H1 (cell line): Measurements from ENCODE around the gene AP2A2.

ENCODE experiments used
- BRCA1 ChIP-seq: IDR thresholded peaks from 2 replicates; pipeline ENCODE4 v1.6.1; 2012; ENCODE audit warnings: low read depth, low read length, improper control_type of control experiment
- CTCF ChIP-seq, 3 experiments: IDR thresholded peaks; 1 replicate in 2 of 3; 2 replicates in 1 of 3; pipeline versions ENCODE4 v1.5.1 to v1.6.1; 2011; ENCODE audit warnings: low read length in 3 of 3, mild to moderate bottlenecking in 3 of 3, inconsistent platforms in 2 of 3, low read depth in 1 of 3, moderate library complexity in 1 of 3; ENCODE audit not compliant: insufficient read depth in 1 of 3; ENCODE audit errors: control extremely low read depth in 1 of 3
- EGR1 ChIP-seq: IDR thresholded peaks from 2 replicates; pipeline ENCODE4 v1.6.1; 2011; ENCODE audit warnings: low read depth, low read length, borderline replicate concordance
- MAX ChIP-seq: IDR thresholded peaks from 2 replicates; pipeline ENCODE4 v1.6.1; 2012; ENCODE audit warnings: inconsistent platforms
- PHF8 ChIP-seq: fragments of 200-600 bp; sonication (generic); conservative IDR thresholded peaks from 2 replicates; pipeline ENCODE4 v1.7.1; 2012; ENCODE audit warnings: low read depth, mild to moderate bottlenecking, inconsistent platforms, low read length, moderate library complexity
- POLR2A ChIP-seq, 2 experiments: IDR thresholded peaks; 1 replicate in 1 of 2; 2 replicates in 1 of 2; pipeline ENCODE4 v1.6.1; 2011; ENCODE audit warnings: low read depth in 2 of 2, low read length in 2 of 2, mild to moderate bottlenecking in 2 of 2; ENCODE audit errors: control extremely low read depth in 1 of 2
- TF ChIP-seq, protein P1 (sequence below): fragments of 300-600 bp; sonication (generic); IDR thresholded peaks from 2 replicates; pipeline ENCODE4 v1.7.1; 2012; ENCODE audit warnings: low read length, moderate library complexity, mild to moderate bottlenecking, inconsistent platforms; ENCODE audit not compliant: insufficient replicate concordance

DNA sequence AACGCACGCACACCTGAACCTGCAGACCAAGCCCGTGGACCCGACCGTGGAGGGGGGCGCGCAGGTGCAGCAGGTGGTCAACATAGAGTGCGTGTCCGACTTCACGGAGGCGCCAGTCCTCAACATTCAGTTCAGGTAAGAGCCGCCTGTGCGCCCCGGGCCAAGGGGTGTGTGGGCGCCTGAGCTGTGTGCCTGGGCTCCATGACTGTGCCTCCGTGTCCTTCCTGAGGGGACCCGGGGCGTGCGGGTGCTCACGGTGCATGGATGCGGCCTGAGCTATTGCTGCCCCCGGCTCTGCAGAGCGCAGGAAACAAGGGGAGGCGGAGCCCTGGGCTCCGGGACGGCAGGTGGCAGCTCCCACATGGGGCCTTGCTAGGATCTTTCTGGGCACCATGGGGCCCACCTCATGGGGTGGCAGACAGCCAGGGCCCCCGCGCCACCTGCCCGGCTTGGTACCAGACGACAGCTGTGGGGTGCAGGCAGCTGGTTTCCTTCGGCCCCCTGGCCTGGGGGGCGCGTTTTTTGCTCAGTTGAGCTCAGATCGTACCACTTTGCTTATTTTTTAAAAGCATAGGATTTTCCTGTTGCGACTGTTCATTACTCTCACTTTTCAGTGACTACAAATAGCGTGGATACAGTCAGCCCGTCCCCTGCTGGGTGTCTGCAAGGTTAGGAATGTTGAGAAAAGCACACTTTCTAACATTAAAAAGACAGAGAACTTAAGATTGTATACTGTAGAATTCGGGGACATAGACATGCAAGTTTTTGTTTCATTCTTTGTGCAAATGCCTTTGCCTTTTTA lies 82.5 kb downstream of the AP2A2 start:
- TF ChIP-seq CTCF (IDR thresholded peaks at IDR 0.05; ENCODE audit: control extremely low read depth in 1 of 3, insufficient read depth in 1 of 3, low read depth in 1 of 3, low read length in 3 of 3) (no peak), MAX (no peak), EGR1 (no peak), POLR2A (IDR thresholded peaks at IDR 0.05; ENCODE audit: control extremely low read depth in 1 of 2, low read depth in 2 of 2, low read length in 2 of 2) (no peak), PHF8 (no peak), BRCA1 (no peak)
- TF ChIP-seq, protein P1, sequence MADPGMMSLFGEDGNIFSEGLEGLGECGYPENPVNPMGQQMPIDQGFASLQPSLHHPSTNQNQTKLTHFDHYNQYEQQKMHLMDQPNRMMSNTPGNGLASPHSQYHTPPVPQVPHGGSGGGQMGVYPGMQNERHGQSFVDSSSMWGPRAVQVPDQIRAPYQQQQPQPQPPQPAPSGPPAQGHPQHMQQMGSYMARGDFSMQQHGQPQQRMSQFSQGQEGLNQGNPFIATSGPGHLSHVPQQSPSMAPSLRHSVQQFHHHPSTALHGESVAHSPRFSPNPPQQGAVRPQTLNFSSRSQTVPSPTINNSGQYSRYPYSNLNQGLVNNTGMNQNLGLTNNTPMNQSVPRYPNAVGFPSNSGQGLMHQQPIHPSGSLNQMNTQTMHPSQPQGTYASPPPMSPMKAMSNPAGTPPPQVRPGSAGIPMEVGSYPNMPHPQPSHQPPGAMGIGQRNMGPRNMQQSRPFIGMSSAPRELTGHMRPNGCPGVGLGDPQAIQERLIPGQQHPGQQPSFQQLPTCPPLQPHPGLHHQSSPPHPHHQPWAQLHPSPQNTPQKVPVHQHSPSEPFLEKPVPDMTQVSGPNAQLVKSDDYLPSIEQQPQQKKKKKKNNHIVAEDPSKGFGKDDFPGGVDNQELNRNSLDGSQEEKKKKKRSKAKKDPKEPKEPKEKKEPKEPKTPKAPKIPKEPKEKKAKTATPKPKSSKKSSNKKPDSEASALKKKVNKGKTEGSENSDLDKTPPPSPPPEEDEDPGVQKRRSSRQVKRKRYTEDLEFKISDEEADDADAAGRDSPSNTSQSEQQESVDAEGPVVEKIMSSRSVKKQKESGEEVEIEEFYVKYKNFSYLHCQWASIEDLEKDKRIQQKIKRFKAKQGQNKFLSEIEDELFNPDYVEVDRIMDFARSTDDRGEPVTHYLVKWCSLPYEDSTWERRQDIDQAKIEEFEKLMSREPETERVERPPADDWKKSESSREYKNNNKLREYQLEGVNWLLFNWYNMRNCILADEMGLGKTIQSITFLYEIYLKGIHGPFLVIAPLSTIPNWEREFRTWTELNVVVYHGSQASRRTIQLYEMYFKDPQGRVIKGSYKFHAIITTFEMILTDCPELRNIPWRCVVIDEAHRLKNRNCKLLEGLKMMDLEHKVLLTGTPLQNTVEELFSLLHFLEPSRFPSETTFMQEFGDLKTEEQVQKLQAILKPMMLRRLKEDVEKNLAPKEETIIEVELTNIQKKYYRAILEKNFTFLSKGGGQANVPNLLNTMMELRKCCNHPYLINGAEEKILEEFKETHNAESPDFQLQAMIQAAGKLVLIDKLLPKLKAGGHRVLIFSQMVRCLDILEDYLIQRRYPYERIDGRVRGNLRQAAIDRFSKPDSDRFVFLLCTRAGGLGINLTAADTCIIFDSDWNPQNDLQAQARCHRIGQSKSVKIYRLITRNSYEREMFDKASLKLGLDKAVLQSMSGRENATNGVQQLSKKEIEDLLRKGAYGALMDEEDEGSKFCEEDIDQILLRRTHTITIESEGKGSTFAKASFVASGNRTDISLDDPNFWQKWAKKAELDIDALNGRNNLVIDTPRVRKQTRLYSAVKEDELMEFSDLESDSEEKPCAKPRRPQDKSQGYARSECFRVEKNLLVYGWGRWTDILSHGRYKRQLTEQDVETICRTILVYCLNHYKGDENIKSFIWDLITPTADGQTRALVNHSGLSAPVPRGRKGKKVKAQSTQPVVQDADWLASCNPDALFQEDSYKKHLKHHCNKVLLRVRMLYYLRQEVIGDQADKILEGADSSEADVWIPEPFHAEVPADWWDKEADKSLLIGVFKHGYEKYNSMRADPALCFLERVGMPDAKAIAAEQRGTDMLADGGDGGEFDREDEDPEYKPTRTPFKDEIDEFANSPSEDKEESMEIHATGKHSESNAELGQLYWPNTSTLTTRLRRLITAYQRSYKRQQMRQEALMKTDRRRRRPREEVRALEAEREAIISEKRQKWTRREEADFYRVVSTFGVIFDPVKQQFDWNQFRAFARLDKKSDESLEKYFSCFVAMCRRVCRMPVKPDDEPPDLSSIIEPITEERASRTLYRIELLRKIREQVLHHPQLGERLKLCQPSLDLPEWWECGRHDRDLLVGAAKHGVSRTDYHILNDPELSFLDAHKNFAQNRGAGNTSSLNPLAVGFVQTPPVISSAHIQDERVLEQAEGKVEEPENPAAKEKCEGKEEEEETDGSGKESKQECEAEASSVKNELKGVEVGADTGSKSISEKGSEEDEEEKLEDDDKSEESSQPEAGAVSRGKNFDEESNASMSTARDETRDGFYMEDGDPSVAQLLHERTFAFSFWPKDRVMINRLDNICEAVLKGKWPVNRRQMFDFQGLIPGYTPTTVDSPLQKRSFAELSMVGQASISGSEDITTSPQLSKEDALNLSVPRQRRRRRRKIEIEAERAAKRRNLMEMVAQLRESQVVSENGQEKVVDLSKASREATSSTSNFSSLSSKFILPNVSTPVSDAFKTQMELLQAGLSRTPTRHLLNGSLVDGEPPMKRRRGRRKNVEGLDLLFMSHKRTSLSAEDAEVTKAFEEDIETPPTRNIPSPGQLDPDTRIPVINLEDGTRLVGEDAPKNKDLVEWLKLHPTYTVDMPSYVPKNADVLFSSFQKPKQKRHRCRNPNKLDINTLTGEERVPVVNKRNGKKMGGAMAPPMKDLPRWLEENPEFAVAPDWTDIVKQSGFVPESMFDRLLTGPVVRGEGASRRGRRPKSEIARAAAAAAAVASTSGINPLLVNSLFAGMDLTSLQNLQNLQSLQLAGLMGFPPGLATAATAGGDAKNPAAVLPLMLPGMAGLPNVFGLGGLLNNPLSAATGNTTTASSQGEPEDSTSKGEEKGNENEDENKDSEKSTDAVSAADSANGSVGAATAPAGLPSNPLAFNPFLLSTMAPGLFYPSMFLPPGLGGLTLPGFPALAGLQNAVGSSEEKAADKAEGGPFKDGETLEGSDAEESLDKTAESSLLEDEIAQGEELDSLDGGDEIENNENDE = no peak
